NCI-H526 (cell line): Measurements from ENCODE around the gene CD8A.
"Not testable (repeated sequence)": the region's sequence is repeated elsewhere in the genome, so short reads cannot be mapped to it uniquely, and the experiment has no call there.

Experiments
- DNase-seq, 2 experiments: peaks; one replicate each; lab custom pipeline; 2025; lab: John Stamatoyannopoulos, UW

CD8A gene

DNA sequence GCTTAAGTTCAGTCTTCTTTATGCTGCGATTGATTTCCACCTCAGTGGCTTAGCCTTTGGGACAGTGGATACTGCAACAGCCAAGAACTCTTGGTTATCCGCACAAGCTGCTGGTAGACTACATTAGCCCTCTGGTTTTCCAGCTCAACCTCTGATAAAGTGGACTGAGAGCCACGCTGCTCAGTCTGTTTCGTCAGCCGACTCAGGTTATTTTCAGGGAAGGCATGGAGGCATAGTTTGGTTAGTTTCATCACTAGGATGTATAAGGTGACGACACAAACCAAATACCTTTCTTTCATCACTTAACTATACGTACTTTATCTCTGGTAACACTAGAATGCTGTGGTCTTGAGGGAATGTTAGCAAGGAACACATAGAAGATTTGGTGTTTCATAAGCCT lies 14.2 kb downstream of the CD8A start:
- DNase-seq, result no peak

GRCh38 chr2:86775338-86775737 lies 15.4 kb downstream of the CD8A start:
- no peak for DNase-seq

DNA sequence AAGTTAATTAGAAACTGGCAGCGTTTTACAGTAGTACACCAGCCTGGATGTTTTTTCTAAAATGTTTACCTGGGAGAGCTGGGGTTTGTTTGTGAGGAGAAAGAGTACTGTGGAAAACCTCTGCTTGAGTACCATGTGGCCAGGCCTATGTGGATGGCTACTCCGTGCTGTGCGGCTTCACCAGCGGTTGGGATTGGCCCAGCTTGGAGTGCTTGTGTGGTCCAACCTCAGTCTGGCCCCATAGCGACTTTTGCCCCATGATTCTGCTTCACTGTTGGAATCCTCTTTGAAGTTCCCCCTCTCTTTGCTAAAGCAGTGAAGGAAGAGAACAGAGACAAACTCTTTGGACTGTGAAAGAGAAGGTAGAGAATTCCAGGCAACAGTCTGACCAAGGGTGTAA lies 15.9 kb downstream of the CD8A start:
- no peak for DNase-seq

- no peak for DNase-seq
Measured at GRCh38 chr2:86772611-86773010, 18.1 kb downstream of the CD8A start.

DNA sequence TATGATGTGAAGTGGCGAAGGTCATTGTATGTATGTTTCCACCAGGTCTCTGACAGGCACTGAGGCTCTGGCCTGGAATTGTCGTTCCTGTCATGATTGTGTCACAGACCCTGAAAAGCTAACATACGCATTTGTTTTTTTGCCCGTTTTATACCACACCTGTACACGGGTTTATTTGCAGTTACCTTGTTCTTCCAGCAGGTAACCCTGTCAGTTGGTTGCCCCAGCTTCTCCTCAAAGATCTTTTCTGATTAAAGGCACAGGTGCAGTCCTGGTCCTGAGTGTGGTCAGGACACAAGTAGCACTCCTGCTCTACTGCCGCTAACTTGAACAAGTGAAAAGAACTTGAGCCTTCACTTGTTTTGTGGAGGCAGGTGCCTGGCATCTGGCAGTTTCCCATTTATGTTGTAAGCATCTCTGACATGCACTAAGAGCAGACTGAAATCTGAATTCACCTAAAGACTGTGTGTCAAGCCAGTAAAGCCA lies 19.9 kb downstream of the CD8A start:
- no peak for DNase-seq

DNA sequence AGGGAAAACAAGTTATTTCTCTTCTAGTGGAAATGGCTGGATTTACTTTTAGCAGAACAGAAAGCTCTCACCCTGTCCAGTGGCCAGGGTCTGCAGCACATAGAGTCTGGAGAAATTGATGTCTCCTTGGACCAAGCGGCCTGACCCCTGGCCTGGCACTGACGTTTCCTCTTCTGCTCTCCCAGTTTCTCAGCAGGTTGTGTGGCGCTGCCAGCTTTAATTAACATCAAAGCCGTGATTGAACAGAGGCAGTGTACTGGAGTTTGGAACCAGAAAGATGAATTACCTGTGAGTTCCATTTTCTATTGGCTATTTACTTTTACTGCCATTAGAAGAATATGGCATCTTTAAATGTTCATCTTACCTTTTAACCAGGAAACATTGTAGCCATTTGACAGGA lies 20.9 kb downstream of the CD8A start:
- no peak for DNase-seq

DNA sequence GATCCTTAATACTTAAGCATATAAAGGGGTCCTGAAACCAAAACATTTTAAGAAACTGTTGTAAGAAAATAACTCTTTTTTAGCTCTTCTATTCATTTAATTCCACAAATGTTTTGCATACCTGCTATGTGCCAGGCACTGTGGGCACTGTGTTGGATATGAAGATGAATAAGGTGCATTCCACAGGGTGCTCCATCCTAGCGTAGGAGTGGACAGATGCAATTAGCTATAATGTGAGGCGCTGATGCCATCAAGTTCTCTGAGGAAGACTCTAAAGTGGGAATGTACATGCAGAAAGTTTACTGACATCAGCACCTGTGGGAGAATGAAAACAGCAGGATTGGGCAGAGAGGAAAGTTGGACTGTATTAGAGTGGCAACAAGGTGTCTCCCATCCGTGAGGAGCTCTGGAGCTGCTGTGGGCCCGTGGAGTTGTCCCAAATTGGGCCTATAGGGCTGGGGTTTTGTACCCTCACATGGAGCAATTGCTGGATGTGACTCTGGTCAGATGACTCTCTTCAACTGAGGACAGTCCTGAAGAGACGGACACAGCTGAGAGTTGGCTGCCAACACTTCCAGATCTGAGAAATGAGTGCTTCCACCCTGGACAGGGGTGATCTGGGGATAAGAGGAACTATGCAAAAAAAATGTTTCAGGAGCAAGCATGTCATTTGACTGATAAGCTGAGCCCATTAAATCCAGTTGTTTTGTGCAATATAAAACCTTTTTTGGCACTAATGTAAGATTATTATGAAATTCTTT lies 22.3 kb downstream of the CD8A start:
- no peak for DNase-seq

DNA sequence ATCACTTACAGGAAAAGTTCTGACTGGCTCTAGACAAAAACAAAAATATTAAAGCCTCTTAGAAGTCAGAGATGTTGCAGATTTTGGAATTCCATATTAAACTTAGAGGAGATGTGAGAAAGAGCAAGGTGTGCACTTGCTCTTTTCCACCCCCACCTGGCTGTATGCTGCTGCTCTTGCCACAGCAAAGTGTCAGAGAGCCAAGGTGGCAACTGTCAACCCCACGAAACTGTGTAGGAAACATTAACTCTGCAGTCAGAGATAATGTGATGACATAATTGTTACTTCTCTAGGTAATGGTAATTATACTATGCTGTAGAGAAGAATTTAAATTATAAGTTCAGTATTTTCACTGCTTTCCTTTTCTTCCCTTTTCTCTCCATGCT lies 25.4 kb downstream of the CD8A start:
- DNase-seq, result no peak

DNA sequence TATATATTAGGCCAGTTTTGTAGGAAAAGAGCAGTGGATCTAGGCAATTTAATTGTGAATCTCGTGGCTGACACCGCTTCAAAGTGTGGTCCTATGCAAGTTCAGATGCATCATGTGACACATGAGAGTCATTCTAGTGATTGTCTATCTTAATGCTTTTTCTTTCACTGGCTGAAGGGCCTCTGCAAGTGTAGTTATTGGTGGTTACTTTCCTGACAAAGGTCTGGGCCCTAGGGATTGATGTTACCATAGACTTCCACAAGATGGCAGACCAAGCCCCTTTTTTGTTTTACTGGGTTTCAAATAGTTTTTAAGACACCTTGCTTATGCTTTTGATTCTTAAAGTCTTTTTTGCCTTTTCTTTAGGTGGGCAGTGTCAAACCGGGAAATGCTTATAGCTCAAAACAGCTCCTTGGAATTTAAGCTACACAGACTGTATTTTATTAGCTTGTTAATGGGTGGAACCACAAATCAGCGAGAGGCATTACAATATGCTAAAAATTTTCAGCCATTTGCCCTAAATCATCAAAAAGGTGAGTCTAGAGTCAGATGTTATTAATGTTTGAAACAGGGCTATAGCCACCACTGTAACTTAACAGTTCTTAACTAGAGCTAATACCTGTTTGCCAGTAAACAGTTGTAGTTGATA lies 25.9 kb downstream of the CD8A start:
- peak in 1 of 2 experiments; percentile 58 for DNase-seq

DNA sequence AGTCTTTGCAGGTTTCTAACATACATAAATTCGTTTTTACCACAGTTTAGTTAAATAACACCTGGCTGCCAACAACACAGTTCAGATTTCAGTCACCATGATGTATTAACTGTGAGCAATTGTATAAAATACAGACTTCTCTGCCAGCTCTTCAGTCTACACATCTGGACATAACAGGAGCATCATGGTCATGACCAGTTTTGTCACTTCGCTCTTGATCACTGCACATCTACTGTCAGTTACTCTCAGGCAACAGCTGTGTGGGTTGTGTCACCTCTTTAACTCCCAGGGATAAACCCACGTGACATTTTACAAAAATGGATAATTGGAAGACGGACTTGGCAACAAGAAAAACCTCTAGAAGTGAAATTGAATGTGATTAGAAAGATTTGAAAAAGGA lies 30.3 kb downstream of the CD8A start:
- DNase-seq, result no peak

- no peak for DNase-seq
Measured at GRCh38 chr2:86758405-86758804, 32.3 kb downstream of the CD8A start.

DNA sequence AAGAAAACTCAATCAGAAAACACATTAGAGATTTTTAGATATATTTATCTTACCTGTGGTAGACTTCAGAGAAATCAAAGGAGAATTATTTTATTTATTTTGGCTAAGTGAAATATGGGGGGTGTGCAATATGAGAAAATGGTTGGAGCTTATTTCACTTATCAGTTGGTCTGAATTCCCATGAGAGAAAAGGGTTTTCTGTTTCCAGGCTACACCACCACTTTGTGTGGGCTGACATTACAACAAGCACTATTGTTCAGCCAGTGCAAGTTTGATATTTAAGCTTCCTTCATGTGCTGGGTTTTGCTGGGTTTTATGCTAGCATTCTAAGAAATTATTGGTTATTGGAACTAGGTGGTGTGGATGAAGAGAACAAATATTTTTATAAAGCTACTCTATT lies 37.1 kb downstream of the CD8A start:
- no peak for DNase-seq

- no peak for DNase-seq
Measured at GRCh38 chr2:86752934-86753333, 37.8 kb downstream of the CD8A start.

DNA sequence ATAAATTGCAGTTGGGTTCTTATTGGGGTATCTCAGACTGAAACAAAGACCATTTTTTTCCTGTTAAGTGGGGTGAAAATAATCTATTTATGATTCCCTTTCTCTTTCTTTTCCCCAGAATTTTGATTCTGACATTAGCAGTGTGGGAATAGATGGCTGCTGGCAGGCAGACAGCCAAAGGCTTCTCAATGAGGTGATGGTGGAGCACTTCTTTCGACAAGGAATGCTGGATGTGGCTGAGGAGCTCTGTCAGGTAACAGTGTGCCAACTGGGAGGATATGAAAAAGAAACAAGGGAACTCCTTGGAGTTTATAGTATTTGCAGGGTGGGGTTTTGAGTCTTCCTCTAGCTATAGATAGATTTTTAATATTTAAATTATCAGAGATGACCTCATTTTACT lies 38.9 kb downstream of the CD8A start:
- no peak for DNase-seq

GRCh38 chr2:86750240-86750839 lies 40.4 kb downstream of the CD8A start:
- no peak for DNase-seq

DNA sequence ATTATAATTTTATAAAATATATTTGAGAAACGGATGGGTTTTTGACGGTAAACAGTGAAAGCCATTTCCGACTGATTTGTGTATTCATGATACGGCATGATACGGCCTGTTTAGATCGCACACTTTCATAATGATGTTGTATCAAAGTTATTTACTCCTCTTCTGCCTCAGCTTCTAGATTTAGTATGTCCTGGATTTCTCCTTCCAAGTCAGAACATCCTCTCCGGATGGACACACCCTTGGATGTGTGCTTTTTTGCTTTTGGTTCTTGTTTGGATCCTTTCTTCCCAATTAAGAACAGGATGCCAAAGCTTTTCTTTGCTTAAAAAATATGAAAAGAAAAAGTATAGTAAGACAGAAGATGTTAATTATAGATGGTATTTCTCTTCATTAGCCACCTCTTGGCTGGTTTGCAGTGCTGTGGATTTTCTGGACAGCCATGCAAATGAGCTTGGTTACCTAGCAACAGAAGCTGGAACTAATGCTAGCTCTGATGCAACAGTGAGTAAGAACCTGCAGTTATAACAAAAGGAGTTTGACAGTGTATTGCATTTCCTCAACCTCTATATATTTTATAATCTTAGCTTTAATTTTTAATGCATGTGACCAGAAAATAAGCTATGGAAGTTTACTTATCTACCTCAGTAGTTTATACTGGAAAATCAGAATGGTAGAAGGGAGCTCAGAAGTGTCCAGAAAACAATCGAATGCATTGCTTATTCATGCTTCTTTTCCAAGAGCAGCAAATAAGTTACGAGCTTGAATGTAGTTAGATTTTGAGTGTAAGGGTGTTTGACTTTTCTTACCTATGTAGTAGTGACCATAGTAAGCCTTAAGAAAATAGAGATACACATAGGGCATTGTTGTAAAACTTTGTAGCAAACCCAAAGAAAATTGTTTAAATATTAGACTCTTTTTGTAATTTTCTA lies 42.7 kb downstream of the CD8A start:
- DNase-seq, result peak; percentile 68 to 86

DNA sequence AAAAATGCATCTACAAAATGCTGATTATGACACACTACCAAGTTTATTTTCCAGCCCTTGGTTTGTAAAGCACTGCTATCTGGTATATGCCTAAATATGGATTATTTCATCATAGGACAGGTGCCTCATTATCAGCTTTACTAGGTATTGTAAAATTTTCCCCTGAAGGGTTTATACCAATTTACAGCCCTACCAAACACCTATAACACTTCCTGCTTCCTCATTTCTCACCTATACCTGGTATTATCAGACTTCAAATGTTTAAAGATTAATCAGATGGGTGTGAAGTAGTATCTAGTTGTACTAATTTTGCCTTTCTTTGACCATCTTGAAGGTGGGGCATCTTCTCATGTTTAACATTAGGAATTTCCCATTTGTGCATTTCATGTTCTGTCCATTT lies 43.8 kb downstream of the CD8A start:
- DNase-seq, result no peak

DNA sequence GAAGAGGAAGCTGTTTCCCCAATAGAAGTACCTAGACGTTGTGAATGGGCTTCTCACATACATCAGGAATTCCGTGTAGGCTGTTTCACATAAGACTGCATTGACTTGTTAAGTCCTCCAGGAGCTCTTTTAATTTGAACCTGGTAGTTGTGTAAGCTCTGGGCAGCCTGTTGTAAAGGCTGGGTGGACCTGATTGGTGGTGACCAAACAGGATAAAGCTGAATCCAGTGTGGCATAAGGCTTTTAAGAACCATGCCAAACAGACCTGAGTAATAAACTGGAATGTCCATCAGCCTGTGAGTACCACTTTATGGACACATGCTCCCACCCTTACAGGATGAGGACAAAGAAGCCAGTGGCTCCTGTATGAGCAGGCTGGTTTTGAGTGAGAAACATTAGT lies 46.6 kb downstream of the CD8A start:
- no peak for DNase-seq

- not testable (repeated sequence) for DNase-seq
Measured at GRCh38 chr2:86741889-86742498, 48.7 kb downstream of the CD8A start.

DNA sequence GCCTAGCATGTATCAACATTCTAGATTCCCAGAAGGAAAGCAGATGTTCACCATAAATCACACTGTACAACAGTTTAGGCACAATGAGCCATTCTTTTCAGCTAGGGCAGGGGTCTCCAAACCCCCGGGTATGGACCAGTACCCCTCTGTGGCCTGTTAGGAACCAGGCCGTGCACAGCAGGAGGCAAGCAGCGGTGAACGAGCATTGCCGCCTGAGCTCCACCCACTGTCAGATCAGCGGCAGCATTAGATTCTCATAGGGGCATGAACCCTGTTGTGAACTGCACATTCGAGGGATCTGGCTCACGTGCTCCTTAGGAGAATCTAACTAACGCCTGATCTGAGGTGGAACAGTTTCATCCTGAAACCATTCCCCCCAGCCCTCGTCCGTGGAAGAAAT lies 50.8 kb downstream of the CD8A start:
- DNase-seq, result not testable (repeated sequence)

DNA sequence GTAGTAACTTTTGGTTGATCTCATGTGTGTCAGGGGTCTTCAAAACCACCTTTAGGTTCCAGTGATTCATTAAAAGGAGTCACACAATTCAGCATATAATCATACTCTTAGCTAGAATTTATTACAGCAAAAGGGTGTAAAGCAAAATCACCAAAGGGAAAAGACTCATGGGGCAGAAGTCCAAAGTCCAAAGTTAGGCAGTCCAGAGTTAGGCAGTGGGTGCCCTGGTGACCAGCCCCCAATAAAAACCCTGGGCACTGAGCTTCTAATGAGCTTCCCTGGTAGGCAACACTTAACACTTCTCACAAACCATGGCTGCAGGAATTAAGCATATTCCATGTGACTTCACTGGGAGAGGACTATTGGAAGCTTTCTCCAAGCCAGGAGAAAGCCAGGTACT lies 51.2 kb downstream of the CD8A start:
- not testable (repeated sequence) for DNase-seq

DNA sequence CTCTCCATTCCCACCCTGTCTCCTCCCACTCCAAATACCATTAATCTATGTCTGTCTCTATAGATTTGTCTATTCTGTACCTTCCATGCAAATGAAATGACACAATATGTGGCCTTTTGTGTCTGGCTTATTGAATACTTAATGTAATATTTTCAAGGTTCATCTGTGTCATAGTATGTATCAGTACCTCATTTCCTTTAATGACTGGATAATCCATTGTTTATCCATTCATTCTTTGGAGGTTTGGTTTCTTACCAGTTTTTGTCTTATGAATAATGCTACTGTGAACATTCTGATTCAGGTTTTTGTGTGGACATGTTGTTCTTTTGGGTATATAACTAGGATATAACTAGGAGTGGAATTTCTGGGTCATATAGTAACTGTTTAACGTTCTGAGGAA lies 55.8 kb downstream of the CD8A start:
- not testable (repeated sequence) for DNase-seq
